ENCODE results near the gene WDPCP.
"Not testable (repeated sequence)": the region's sequence is repeated elsewhere in the genome, so short reads cannot be mapped to it uniquely, and the experiment has no call there.

WDPCP gene

DNA sequence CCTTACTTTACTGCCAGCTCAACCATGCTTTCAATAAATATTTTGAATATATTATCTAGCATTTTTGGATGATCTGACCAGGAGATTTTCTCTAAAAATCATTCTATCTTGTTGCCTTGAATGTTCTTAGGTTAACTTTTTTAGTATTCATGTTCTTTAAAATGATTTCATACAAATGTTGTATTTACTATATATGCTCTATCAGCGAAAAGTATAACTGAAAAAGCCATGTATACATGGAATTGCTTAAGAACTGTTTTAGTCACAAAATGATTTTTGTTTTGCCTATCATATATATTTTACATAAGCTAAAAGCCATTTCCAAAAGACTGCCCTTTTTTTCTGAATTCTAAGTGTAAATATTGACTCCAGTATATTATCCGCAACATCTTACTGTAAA, 213.9 kb downstream of the WDPCP start:
- no peak for DNase-seq (ENCODE audit: low spot score)
- FAIRE-seq: no peak

DNA sequence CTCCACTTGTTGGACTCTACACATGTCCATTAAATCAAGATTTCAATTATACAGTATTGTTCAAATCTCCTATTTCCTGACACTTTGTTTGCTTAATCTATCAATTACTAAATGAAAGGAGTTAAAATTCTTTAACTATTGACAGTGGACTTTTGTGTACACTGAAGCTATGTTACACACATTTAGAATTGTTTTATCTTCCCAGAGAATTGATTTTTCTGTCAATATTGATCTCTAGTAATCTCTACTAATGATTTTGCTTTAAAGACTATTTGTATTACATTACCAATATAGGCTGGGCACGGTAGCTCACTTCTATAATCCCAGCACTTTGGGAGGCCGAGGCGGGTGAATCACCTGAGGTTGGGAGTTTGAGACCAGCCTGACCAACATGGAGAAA, 215.7 kb downstream of the WDPCP start:
- no peak for DNase-seq (ENCODE audit: low spot score)
- FAIRE-seq: no peak

DNA sequence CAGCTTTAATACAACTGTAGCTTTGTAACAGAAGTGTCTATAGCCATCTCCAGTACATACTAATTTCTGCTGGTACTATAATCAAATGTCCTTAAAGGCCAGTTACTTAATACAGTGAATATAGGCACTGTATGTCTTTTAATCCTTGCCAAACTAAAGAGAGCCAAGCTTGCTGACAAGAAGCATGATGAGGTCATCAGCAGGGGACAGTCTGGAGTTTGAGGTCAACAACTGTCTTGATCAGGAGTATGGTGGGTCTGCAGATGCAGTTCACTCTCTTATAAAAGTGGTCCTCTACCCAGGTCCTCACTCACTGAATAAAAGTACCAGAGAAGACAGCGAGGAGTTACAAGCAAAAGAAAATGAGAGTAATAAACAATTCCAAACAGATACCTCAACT, 219.1 kb downstream of the WDPCP start:
- FAIRE-seq (no peak), DNase-seq (ENCODE audit: low spot score) (no peak)

DNA sequence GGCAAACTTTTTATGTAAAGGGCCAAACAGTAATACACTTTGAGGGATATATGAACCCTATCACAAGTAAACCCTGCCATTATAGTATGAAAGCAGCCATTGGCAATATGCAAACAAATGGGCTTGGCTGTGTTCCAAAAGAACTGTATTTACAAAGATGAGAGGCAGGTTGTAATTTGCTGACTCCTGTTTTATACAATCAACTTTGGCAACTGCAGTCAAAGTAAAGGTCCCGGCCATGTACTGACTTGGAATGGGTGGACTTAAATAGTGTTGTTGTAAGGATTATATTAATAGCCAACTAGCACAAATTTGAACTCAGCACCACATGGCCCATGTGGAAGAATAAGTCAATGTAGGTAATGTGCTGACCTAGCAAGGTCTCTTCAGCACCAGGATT, 223.4 kb downstream of the WDPCP start:
- DNase-seq (ENCODE audit: low spot score) (no peak), FAIRE-seq (no peak)

DNA sequence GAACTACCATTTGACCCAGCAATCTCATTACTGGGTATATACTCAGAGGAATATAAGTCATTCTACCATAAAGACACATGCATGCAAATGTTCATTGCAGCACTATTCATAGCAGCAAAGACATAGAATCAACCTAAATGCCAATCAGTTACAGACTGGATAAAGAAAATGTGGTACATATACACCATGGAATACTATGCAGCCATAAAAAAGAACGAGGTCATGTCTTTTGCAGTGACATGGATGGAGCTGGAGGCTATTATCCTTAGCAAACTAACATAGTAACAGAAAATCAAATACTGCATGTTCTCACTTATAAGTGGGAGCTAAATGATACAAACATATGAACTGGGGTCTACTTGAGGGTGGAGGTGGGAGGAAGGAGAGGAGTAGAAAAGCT, 230.6 kb downstream of the WDPCP start:
- DNase-seq (ENCODE audit: low spot score); FAIRE-seq: not testable (repeated sequence)

DNA sequence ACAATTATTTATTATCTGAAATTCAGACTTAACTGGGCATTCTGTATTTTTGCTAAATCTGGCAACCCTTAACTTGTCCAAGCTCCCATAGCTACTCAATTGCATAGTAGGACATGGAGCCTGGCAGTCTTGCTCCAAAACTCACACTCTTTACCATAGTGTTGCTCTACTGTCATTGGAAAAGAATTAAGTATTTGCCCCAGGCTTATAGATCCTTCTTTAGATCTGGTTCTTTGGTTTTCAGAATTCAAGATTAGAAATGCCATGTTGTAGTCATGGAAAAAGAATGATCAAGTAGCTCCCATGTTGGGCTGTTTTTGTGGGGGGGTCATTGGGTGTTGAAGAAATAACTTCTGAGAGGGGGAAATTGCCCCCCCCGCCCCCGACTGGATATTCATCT, 240.9 kb downstream of the WDPCP start:
- FAIRE-seq: no peak
- no peak for DNase-seq (ENCODE audit: low spot score)

DNA sequence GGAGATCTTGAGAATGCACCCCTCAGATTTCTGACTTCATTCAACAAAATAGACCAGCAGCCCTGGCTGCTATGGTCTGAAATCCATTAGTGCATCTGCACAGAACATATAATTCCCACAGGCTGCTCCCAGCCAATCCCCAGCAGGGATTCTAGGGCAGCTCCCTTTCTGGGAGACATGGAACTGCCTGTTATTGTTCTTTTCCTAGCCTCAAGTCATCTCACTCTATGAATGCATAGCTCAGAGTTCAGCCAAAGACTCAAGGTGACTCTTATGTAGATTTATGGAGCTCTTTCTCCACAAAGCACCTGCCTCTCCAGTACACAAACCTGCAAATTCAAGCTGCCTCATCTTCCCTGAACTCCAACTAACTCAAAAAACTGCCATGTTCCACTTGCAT, 241.9 kb downstream of the WDPCP start:
- FAIRE-seq: no peak
- DNase-seq (ENCODE audit: low spot score): no peak

DNA sequence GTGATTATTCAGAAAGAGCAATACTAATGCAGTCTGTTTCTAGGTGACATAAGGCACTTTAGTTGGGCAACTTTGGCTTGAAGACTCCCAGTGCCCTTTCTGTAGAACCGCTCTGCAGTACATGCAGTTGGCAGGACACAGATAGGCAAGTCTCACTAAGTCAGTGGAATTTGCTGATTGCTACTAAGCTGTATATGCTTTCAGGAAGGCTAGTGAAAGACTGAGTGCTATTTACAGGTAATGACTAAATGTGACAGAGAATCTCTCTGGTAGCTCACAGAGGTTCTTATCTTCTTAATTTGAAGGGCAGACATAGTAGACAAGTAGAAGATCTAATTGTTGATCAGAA, 243.0 kb downstream of the WDPCP start:
- no peak for FAIRE-seq
- no peak for DNase-seq (ENCODE audit: low spot score)

DNA sequence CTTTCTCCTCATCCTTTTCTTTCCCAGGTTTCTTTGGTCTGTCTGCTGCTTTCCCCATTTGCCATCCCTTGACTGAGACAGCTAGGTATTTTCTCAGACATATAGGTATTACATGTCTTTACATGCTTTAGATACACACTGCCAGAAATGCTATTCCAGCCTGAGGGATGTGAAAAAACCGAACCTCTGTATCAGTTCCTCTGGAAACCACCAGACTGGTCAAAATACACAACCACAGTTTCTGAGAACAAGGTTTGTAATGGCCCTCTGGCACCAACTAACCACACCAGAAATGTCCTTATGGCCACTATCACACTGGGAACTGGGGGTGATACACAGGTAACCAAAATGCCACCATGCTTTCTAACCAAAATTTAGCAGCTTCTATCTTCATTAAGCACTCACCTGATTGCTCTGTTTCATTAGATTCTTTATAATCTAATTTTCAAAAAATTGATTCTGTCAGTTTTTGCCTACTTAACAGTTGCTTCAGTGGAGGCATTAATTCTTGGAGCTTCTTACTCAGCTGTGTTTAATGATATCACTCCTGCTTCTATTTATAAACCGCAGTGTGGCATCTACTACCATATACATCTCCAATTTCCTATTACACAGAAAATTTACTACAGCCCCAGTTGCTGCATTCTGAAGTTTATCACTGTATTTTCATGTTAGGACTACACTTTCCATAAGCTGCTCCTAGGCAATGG, 243.5 kb downstream of the WDPCP start:
- DNase-seq (ENCODE audit: low spot score): no peak
- no peak for FAIRE-seq

DNA sequence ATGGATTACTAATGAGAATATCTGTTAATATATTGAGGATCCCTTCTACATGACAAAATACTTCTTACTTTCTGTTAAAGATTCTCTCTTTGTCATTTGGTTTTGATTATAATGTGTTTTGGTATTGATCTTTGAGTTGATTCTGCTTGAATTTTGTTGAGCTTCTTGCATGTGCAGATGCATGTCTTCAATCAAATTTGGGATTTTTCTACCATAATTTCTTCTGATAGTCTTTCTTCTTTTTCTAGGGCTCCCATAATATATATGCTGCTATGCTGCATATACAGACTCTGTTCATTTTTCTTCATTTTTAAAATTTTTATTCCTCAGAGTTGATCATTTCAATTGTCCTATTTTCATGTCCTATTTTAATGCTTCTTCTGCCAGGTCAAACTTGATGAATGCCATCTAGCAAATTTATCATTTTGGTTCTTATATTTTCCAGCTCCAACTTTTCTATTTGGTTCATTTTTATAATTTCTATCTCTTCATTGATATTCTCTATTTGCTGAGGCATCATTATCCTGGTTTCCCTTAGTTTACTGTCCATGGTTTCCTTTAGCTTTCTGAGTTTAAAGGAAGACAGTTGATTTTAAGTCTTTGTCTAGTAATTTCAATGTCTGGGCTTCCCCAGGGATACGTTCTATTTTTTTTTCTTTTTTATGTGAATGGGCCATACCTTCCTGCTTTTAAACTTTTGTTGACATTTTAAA, 244.7 kb downstream of the WDPCP start:
- no peak for FAIRE-seq
- no peak for DNase-seq (ENCODE audit: low spot score)

DNA sequence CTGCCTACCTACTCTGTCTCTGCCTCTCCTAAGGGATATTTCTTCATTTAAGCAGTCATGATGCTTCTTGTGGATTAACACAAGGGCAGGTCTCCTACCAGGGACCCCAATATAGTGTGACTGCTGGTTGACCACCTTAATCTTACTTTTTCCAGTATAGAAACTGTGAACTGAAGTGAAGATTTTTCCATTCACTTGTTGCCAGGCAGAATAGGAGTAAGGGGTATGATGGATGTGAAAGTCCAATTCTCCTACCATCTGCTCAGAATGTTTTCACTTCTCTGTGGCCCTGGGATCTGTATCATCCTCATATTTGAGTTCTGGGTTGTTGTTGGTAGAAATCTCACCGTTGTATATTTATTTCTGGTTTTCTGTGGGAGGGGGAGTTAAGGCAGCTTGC, 247.8 kb downstream of the WDPCP start:
- no peak for DNase-seq (ENCODE audit: low spot score)
- no peak for FAIRE-seq

DNA sequence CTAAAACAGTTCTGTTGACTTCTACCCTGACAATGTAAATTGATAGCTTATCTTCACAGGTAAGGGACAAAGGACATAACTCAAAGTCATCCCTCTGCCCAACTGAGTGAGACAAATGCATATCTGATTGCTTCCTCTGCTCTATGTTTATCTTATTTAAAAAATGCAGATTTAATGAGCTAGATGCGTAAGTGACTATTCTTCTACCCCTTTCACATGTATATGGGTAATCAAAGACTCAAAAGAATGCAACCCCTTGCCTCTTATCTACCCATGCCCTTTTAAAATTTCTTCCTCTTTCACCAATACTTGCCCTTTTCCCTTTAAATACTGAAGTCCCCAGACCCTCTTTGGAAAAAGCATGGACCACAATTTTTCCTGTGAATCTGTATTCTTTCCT, 253.4 kb downstream of the WDPCP start:
- no peak for DNase-seq (ENCODE audit: low spot score)
- no peak for FAIRE-seq

DNA sequence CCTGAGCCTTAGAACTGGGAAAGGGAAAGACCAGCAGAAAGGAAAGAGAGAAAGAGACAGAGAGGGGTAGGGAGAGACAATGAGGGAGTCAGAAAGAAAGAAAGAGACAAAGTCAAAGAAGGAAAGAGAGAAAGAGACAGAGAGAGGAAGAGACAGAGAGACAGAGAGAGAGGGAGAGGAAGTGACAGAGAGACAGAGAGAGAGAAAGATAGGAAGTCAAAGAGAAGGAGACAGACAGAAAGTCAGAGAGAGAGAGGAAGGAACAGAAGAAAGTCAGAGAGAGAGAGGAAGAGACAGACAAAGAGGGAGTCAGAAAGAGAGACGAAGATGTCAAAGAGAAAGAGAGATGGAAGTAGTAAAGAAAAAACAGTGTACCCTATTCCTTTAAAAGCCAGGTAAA, 261.8 kb downstream of the WDPCP start:
- no peak for FAIRE-seq

DNA sequence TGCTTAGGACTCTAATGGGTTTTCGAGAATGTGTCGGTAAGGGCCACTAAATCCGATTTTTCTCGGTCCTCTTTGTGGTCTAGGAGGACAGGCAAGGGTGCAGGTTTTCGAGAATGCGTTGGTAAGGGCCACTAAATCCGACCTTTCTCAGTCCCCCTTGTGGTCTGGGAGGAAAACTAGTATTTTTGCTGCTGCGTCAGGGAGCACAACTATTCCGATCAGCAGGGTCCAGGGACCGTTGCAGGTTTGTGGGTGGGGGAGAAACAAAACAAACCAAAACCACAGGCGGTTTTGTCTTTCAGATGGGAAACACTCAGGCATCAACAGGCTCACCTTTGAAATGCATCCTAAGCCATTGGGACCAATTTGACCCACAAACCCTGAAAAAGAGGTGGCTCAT, 264.6 kb downstream of the WDPCP start:
- not testable (repeated sequence) for DNase-seq (ENCODE audit: low spot score); FAIRE-seq

More for the DNA sequence above, 261.8 kb downstream of the WDPCP start:
- DNase-seq (ENCODE audit: low spot score): no peak

DNA sequence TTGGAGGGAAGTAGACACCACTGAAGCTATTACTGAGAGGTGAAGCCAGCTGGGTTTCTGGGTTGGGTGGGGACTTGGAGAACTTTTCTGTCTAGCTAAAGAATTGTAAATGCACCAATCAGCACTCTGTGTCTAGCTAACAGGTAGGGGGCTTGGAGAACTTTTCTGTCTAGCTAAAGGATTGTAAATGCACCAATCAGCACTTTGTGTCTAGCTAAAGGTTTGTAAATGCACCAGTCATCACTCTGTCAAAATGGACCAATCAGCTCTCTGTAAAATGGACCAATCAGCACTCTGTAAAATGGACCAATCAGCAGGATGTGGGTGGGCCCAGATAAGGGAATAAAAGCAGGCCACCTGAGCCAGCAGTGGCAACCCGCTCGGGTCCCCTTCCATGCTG, 266.3 kb downstream of the WDPCP start:
- DNase-seq (ENCODE audit: low spot score); FAIRE-seq: not testable (repeated sequence)

DNA sequence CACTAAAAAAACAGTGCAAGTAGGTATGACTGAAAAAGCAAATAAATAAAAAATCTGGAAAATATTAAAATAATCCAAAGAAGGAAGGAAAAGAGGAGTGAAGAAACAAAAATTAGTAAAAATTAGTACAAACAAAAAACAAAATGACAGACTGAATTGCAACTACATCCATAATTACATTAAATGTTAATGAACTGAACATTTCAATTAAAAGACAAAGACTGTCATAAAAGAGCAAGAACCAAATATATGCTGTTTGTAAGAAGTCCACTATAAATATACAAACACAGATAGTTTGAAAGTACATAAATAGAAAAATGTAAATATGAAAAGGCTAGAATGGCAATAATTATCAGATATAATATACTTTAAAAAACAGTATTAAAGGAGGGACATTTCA, 267.6 kb downstream of the WDPCP start:
- FAIRE-seq (no peak), DNase-seq (ENCODE audit: low spot score) (no peak)

DNA sequence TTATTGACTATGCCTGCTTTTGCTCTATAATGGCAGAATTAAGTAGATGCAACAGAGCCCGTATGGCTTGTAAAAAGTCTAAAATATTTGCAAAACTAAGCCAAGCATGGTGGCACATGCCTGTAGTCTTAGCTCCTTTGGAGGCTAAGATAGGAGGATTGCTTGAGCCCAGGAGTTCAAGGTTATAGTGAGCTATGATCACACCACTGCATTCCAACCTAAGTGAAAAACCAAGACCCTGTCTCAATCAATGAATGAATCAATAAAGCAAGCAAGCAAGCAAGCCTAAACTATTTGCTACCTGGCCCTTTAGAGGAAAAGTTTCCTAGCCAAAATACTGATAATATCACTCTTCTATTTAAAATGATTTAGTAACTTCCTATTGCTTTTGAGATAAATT, 277.7 kb downstream of the WDPCP start:
- no peak for FAIRE-seq
- no peak for DNase-seq (ENCODE audit: low spot score)

DNA sequence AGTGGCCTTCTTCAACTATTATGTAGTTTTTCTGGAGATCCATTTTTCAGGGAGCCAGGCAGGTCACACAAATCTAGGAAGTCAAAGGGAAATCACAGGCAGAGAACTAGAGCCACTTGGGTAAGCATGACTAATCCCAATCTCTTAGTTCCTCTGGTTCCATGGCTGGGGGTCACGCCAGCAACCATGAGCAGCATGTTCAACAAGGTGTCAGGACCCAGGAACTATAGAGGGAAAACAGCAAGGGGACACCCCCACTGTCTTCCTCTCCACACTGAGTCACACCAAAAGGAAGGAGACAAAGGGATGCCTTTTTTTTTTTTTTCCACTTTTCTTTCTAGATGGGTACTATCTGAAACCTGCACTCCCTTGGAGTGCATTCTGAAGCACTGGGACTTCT, 286.8 kb downstream of the WDPCP start:
- DNase-seq (ENCODE audit: low spot score): no peak
- no peak for FAIRE-seq

DNA sequence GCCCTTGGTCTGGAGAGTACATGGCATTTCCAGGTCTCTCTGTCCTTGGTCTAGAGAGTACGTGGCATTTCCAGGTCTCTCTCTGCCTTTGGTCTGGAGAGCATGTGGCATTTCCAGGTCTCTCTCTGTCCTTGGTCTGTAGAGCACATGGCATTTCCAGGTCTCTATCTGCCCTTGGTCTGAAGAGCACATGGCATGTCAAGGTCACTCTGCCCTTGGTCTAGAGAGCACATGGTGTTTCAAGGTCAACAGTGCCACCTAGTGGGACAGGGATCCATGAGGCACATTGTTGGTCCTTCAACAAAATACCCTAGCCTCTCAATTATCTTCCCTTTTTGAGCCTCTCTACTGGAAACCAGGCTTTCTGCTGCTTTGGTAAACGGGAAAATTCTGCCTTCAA, 287.4 kb downstream of the WDPCP start:
- FAIRE-seq: no peak

DNA sequence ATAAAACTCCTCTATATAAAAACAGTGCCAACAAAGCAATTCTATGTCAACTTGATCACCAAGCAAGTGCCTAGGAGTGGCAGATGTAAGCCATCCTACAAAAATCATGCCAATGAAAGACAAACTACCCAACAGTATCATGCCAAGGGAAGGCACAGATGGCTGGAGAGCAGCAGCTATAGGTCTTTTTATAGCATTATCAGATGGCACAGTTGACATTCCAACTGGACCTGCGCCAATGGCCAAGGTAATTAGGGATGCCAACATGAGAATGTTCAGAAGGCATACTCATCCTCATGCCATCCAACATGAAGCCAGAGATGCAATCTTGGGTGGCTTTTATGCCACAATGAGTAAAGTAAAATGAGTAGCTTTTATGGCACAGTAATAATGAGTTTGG, 300.3 kb downstream of the WDPCP start:
- DNase-seq (ENCODE audit: low spot score) (no peak), FAIRE-seq (no peak)

More for the DNA sequence above, 287.4 kb downstream of the WDPCP start:
- no peak for DNase-seq (ENCODE audit: low spot score)

DNA sequence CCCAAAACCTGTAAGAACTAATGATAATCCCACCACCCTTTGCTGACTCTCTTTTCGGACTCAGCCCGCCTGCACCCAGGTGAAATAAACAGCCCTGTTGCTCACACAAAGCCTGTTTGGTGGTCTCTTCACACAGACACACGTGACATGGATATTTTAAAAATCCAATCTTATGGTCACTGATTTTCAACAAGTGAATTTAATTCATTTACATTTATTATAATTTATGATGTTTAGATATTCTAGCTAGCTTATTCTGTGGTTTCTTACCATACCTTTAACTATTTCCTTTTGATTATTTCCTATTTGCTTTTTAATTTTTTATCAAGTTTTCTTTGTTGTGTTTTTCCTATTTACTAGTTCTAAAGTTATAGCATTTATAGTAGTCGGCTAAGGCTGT, 301.8 kb downstream of the WDPCP start:
- not testable (repeated sequence) for FAIRE-seq; DNase-seq (ENCODE audit: low spot score)

DNA sequence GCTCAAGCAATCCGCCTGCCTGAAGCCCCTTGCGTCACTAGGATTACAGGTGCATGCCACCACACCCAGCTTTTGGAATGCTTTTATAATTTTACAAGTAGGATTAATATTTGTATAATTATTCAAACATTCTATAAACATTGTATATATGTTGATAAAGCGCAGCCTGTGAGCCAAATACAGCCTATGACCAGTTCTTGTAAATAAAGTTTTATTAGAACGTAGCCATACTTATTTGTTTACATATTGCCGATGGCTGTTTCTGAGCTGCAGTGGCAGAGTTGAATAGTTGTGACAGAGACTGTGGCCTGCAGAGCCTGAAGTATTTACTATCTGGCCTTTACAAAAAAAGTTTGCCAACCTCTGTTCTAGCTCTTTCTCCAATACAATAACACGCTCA, 305.0 kb downstream of the WDPCP start:
- DNase-seq (ENCODE audit: low spot score): no peak
- FAIRE-seq: no peak

DNA sequence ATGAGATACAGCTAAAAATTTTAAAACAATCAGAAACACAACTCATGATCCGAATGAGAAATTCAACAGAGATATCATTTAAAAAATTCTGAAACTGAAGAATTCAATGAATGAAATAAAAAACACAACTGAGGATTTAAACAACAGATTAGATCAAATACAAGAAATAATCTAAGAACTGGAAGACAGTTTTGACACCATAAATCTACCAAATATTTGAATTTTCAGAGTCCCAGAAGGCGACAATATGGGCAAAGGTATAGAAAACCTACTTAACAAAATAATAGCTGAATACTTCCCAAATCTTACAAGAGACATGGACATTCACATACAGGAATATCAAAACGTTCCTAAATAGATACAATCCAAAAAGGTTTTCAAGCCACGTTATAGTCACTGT, 315.7 kb downstream of the WDPCP start:
- no peak for FAIRE-seq
- DNase-seq (ENCODE audit: low spot score): no peak

Measured in urothelium cell line (cell line).